IPS-15b (cell line): ENCODE measurements around the gene HOXB5.

ENCODE experiments used
- H3K27me3 ChIP-seq: one replicate; pipeline ENCODE4 v1.6.1; 2013; ENCODE audit warnings: low read length; ENCODE audit not compliant: control insufficient read depth, insufficient read depth
- H3K36me3 ChIP-seq: one replicate; pipeline ENCODE4 v1.6.1; 2013; ENCODE audit warnings: low read length; ENCODE audit not compliant: control insufficient read depth, insufficient read depth
- H3K4me1 ChIP-seq: one replicate; pipeline ENCODE4 v1.6.1; 2013; ENCODE audit warnings: mild to moderate bottlenecking, low read length; ENCODE audit not compliant: control insufficient read depth, insufficient read depth
- H3K4me3 ChIP-seq: one replicate; pipeline ENCODE4 v1.5.1; 2013; ENCODE audit warnings: low read depth, low read length
- H3K9ac ChIP-seq: one replicate; pipeline ENCODE4 v1.6.1; 2013; ENCODE audit warnings: low read depth, mild to moderate bottlenecking, low read length
- H3K9me3 ChIP-seq: one replicate; pipeline ENCODE4 v1.6.1; 2013; ENCODE audit warnings: mild to moderate bottlenecking, low read length; ENCODE audit not compliant: control insufficient read depth, insufficient read depth

HOXB5 gene

GRCh38 chr17:48619826-48620449, 26.4 kb upstream of the HOXB5 start:
- Histone ChIP-seq H3K4me1 (no peaks in the 10 kb centered on the region), H3K9ac (no peak overlapping the region), H3K36me3 (no peaks in the 10 kb centered on the region), H3K27me3 (peaks cover 100% of the 10 kb centered on the region), H3K4me3 (peak overlapping the region; percentile 30), H3K9me3 (no peaks in the 10 kb centered on the region)

DNA sequence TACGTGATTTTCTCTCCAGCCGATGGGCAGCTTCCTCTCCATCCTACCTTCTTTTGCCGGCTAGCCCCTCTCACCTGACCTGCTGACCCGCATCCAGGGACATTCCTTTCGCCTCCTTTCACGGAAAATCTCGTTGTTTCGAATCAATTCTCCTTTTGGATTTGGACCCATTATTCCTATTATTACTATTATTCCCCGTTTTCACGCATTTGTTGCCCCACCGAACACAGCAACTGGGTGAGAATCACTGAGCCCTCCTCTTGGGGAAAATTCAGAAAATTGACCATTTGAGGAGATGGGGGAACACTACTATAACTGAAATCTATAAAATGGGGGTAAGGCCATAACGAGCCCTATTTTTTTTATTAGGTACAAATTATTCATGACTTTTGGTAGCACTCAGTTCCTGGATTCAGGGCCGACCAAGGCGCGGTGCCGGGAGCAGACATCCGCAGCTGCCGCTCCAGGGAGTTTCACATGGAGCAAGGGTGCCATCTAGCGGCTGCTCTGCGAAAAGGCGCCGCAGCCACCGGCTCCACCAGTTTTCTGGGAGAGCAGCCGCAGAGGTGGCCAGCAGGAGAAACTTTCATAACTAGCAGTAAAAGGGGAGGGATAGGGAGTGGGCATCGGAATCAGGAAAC, 24.8 kb upstream of the HOXB5 start:
- H3K9ac ChIP-seq, result no peak overlapping the region
- H3K4me3 ChIP-seq, result peak overlapping the region; percentile 18
- peaks cover 98% of the 10 kb centered on the region for H3K27me3 ChIP-seq
- no peaks in the 10 kb centered on the region for H3K36me3 ChIP-seq
- no peaks in the 10 kb centered on the region for H3K4me1 ChIP-seq
- no peaks in the 10 kb centered on the region for H3K9me3 ChIP-seq

DNA sequence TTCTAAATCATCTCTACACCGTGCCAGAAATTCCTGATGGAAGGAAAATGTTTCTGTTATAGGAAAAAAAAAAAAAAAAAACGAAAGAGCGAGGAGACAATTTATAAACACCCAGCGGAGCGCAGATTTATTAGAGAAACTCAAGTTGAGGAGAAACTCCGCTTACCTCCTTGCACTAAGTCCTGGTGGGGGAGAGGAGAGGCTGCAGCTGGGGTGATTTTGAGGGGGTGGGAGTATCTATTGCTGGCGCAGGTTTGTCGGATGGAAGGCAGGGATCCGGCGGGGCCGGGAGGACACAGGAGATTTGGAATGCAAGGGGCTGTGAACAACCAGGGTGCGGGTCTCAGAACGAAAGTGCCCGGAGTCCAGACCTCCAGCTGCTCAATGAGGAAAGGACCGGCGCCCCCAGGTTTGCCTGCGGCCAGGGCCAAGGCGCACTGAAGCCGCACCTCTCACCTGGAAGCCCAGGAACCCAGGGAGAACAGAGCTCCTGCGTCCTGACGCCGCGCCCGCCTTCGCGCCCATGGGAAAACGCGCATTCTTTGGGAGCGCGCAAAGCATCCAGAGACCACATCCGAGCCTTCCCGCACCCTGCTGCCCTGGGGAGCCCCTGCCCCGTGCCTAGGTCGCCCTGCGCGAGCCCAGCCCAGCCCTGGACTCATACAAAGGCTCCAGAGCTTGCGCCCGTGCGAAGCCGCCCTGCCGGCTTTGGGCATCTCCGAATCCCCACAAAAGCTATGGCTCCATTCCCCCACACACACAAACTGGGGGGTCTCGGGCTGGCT, 24.1 kb upstream of the HOXB5 start:
- Histone ChIP-seq H3K36me3 (no peaks in the 10 kb centered on the region), H3K4me1 (no peaks in the 10 kb centered on the region), H3K9me3 (no peaks in the 10 kb centered on the region), H3K4me3 (peak overlapping the region; percentile 18), H3K27me3 (peaks cover 98% of the 10 kb centered on the region), H3K9ac (no peak overlapping the region)

DNA sequence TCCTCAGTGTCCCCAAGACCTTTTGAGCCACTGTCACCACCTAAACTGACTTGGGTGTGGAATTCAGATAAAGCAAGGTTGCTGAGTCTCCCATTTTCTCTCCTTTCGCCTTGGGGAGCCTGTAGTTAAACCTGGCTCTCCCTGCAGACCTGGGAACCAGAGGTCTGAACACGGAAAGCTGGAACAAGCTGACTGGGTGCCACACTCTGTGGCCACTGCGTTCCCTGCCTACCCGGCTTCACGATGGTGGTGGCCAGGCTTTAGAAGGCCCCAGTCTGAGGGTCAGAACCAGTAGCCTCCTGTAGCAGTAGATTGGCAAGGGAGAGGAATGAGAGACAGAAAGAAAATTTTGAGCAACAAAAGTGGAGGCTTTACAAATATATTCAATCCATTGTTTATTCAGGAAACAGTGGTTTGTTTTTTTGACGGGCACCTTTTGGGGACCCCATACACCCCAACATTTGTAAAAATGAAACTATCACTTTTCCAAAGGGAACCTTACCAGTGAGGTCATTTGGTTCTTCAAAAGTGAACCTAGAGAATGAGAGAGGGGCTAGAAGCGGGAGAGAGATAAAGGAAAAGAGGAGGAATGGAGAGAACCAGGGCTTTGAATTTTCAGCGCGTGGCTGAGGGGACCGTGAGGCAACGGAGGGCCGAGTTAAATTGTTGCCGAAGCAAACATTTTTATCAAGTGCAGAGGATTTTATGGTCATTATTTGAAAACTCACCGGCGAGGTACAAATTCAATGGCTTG, 23.3 kb upstream of the HOXB5 start:
- Histone ChIP-seq H3K4me1 (peaks cover 2% of the 10 kb centered on the region), H3K9me3 (no peaks in the 10 kb centered on the region), H3K9ac (no peak overlapping the region), H3K36me3 (no peaks in the 10 kb centered on the region), H3K4me3 (peak overlapping the region; percentile 11), H3K27me3 (peaks cover 98% of the 10 kb centered on the region)

GRCh38 chr17:48615963-48616716, 22.6 kb upstream of the HOXB5 start:
- Histone ChIP-seq H3K4me3 (peak overlapping the region; percentile 11), H3K9me3 (no peaks in the 10 kb centered on the region), H3K9ac (no peak overlapping the region), H3K36me3 (no peaks in the 10 kb centered on the region), H3K4me1 (peaks cover 2% of the 10 kb centered on the region), H3K27me3 (peaks cover 98% of the 10 kb centered on the region)

DNA sequence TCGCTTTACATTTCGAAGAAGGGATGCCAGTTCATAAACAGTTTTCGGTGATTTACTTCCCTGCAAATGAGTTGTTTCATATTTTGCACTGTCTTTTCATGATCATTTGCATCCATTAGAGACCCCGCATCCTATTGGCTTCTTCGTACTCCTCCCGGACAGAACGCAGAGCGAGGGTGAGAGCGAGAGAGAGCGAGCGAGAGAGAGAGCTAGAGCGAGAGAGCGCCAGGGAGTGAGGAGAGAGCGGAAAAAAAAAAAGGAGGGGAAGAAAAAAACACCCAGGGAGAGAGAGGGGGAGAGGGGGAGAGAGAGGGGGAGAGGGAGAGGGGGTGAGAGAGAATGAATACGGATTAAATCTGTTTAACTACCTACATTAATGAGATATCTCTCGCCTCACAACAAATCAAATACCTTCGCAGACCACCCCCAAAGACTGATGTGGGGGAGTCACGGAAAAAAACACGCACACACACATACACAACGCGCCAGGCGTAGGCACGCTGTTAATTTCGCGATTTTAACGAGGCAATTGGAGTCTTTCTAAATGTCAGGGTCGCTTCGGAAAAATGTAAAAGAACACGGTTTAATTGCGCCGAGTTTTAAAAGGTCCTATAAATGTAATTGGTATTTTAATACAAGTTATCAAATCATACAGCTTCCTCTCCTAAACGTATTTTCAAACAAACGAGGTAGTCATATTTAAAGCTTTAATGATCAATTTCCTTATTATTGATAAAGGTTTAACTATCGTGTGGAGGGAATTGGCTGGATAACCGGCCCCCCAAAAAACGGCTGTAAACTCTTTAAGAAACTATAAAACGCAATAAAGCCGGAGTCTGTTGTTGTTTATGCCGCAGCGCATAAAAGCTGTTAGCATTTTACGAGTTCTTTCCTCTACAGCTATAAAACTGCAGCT, 21.7 kb upstream of the HOXB5 start, which contains the start of gene HOXB8:
Gene HOXB8, minus strand, starts transcription at position 246 of the 916 bp plus-strand sequence. CDS start 588 bp downstream, outside the sequence.
- peaks cover 98% of the 10 kb centered on the region for H3K27me3 ChIP-seq
- no peaks in the 10 kb centered on the region for H3K36me3 ChIP-seq
- no peaks in the 10 kb centered on the region for H3K9me3 ChIP-seq
- peaks cover 2% of the 10 kb centered on the region for H3K4me1 ChIP-seq
- no peak within 1 kb of the TSS for H3K9ac ChIP-seq
- H3K4me3 ChIP-seq, result peak within 1 kb of the TSS; percentile 30

- H3K27me3 ChIP-seq, result peaks cover 98% of the 10 kb centered on the region
- H3K9me3 ChIP-seq, result no peaks in the 10 kb centered on the region
- H3K36me3 ChIP-seq, result no peaks in the 10 kb centered on the region
- H3K4me1 ChIP-seq, result peaks cover 4% of the 10 kb centered on the region
- H3K4me3 ChIP-seq, result peak overlapping the region; percentile 30
- H3K9ac ChIP-seq, result no peak overlapping the region
These were observed 20.5 kb upstream of the HOXB5 start for GRCh38 chr17:48613862-48614694.

DNA sequence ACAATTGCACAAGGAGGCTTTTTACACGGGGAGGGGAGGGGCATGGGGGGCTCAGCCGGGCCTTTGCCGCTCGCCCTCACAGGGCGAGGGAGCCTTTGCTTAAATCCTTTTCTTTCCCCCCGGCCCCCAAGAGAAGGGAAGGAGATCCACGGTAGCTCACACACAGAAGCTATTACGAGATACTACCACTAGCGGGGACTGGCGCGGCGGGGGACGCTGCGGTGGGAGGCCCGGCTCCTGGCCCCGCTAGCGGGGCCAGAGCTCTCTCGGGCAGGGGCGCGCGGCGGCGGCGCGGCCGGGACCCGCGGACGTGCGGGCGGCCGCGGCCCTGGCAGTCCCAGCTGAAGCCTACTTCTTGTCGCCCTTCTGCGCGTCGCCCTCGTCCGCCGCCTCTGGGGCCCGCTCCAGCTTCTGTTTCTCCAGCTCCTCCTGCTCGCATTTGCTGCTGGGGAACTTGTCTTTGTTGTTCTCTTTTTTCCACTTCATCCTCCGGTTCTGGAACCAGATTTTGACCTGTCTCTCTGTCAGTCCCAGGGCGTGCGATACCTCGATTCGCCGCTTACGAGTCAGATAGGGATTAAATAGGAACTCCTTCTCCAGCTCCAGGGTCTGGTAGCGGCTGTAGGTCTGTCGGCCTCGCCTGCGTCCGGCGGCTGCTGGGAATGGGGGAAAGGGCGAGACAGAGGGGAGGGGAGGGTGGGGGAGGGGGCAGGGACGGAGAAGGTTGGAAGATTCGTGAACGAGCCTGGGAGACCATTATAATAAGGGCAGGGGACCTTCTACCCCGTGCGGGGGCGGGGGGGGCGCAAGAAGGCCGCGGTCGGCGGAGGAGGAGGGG, 19.5 kb upstream of the HOXB5 start:
- Histone ChIP-seq H3K27me3 (peaks cover 97% of the 10 kb centered on the region), H3K9ac (no peak overlapping the region), H3K4me3 (peak overlapping the region; percentile 3), H3K4me1 (peaks cover 4% of the 10 kb centered on the region), H3K36me3 (no peaks in the 10 kb centered on the region), H3K9me3 (no peaks in the 10 kb centered on the region)

DNA sequence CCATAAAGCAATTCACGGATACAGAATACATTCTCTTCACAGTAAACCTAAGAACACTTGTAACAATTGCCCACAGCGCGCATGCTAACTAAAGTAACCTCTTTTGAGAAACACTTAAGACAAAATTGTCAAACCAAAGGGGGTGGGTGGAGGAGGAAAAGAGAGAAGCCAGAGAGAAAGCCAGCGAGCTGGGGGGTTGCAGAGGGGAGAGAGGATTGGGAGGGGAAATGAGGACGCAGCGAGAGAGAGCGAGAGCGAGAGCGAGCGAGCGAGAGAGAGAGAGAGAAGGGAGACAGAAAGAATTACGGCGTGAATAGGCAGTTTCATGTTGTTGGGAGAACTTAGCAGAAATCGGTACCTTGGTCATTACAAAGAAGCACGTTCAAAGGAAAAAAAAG, 18.9 kb upstream of the HOXB5 start:
- peaks cover 97% of the 10 kb centered on the region for H3K27me3 ChIP-seq
- H3K4me3 ChIP-seq, result peak overlapping the region; percentile 3
- H3K9me3 ChIP-seq, result no peaks in the 10 kb centered on the region
- no peaks in the 10 kb centered on the region for H3K36me3 ChIP-seq
- H3K9ac ChIP-seq, result no peak overlapping the region
- peaks cover 4% of the 10 kb centered on the region for H3K4me1 ChIP-seq
